ENCODE results near the gene ABCA13.

DNA sequence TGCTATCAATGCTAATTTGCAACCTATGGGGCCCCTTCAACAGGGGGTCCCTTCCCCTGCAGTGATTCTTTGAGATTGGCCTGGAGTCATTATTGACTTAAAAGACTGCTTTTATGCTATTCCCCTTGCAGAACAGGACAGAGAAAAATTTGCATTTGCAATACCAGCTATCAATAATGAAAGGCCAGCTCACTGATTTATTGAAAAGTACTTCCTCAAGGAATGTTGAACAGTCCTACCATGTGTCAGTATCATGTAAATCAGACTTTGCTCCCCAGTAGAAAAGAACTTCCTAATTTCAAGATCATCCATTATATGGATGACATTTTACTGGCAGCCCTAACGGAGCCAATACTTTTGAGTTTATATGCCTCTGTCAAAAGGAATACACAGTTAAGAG, 29.7 kb upstream of the ABCA13 start:
- TF ChIP-seq RCOR1 (IDR thresholded peaks at IDR 0.05; ENCODE audit: low read length) (no peak), TEAD4 (IDR thresholded peaks at IDR 0.05; ENCODE audit: borderline replicate concordance, insufficient read depth) (no peak)
- TF ChIP-seq, protein P1, sequence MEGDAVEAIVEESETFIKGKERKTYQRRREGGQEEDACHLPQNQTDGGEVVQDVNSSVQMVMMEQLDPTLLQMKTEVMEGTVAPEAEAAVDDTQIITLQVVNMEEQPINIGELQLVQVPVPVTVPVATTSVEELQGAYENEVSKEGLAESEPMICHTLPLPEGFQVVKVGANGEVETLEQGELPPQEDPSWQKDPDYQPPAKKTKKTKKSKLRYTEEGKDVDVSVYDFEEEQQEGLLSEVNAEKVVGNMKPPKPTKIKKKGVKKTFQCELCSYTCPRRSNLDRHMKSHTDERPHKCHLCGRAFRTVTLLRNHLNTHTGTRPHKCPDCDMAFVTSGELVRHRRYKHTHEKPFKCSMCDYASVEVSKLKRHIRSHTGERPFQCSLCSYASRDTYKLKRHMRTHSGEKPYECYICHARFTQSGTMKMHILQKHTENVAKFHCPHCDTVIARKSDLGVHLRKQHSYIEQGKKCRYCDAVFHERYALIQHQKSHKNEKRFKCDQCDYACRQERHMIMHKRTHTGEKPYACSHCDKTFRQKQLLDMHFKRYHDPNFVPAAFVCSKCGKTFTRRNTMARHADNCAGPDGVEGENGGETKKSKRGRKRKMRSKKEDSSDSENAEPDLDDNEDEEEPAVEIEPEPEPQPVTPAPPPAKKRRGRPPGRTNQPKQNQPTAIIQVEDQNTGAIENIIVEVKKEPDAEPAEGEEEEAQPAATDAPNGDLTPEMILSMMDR (IDR thresholded peaks at IDR 0.05): no peak
- TF ChIP-seq, protein P2, sequence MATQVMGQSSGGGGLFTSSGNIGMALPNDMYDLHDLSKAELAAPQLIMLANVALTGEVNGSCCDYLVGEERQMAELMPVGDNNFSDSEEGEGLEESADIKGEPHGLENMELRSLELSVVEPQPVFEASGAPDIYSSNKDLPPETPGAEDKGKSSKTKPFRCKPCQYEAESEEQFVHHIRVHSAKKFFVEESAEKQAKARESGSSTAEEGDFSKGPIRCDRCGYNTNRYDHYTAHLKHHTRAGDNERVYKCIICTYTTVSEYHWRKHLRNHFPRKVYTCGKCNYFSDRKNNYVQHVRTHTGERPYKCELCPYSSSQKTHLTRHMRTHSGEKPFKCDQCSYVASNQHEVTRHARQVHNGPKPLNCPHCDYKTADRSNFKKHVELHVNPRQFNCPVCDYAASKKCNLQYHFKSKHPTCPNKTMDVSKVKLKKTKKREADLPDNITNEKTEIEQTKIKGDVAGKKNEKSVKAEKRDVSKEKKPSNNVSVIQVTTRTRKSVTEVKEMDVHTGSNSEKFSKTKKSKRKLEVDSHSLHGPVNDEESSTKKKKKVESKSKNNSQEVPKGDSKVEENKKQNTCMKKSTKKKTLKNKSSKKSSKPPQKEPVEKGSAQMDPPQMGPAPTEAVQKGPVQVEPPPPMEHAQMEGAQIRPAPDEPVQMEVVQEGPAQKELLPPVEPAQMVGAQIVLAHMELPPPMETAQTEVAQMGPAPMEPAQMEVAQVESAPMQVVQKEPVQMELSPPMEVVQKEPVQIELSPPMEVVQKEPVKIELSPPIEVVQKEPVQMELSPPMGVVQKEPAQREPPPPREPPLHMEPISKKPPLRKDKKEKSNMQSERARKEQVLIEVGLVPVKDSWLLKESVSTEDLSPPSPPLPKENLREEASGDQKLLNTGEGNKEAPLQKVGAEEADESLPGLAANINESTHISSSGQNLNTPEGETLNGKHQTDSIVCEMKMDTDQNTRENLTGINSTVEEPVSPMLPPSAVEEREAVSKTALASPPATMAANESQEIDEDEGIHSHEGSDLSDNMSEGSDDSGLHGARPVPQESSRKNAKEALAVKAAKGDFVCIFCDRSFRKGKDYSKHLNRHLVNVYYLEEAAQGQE (IDR thresholded peaks at IDR 0.05; ENCODE audit: low read depth, low read length): no peak
